NCI-H226 (cell line): ENCODE results near the gene TAF1C.
"Not testable (repeated sequence)": the region's sequence is repeated elsewhere in the genome, so short reads cannot be mapped to it uniquely, and the experiment has no call there.

ENCODE experiments used
- DNase-seq: peaks from one replicate; pipeline ENCODE4 v3.0.0-alpha.2; 2015

The TAF1C gene

GRCh38 chr16:84186685-84187437, at the start of gene TAF1C:
TSS of gene TAF1C (minus strand) at chr16:84187057. CDS start at chr16:84184988, 2,069 bp downstream.
- peak; percentile 79 for DNase-seq

GRCh38 chr16:84234321-84235241, 47.7 kb upstream of the TAF1C start:
- DNase-seq, result no peak

GRCh38 chr16:84233748-84234147, 46.9 kb upstream of the TAF1C start:
- no peak for DNase-seq

- DNase-seq, result no peak
Measured at GRCh38 chr16:84232969-84233368, 46.1 kb upstream of the TAF1C start.

GRCh38 chr16:84232060-84232459, 45.2 kb upstream of the TAF1C start:
- DNase-seq, result no peak

- no peak for DNase-seq
Measured at GRCh38 chr16:84229471-84229870, 42.6 kb upstream of the TAF1C start.

GRCh38 chr16:84228256-84228838, 41.5 kb upstream of the TAF1C start:
- DNase-seq, result peak; percentile 94

GRCh38 chr16:84227548-84227947, 40.7 kb upstream of the TAF1C start:
- DNase-seq, result no peak

GRCh38 chr16:84226026-84226425, 39.2 kb upstream of the TAF1C start:
- no peak for DNase-seq

- no peak for DNase-seq
Measured at GRCh38 chr16:84225571-84225970, 38.7 kb upstream of the TAF1C start.

GRCh38 chr16:84225126-84225525, 38.3 kb upstream of the TAF1C start:
- no peak for DNase-seq

- no peak for DNase-seq
Measured at GRCh38 chr16:84224554-84224953, 37.7 kb upstream of the TAF1C start.

- no peak for DNase-seq
Measured at GRCh38 chr16:84223456-84223855, 36.6 kb upstream of the TAF1C start.

GRCh38 chr16:84220851-84221250, 34.0 kb upstream of the TAF1C start:
- DNase-seq, result peak; percentile 59

GRCh38 chr16:84218956-84219355, 32.1 kb upstream of the TAF1C start:
- DNase-seq, result no peak

GRCh38 chr16:84218176-84218823, 31.4 kb upstream of the TAF1C start:
- no peak for DNase-seq

- not testable (repeated sequence) for DNase-seq
Measured at GRCh38 chr16:84216144-84216543, 29.3 kb upstream of the TAF1C start.

- no peak for DNase-seq
Measured at GRCh38 chr16:84215531-84215930, 28.7 kb upstream of the TAF1C start.

GRCh38 chr16:84214451-84215066, 27.7 kb upstream of the TAF1C start:
- DNase-seq, result no peak

GRCh38 chr16:84212631-84213030, 25.8 kb upstream of the TAF1C start:
- DNase-seq, result no peak

- no peak for DNase-seq
Measured at GRCh38 chr16:84212154-84212553, 25.3 kb upstream of the TAF1C start.

- no peak for DNase-seq
Measured at GRCh38 chr16:84209989-84210388, 23.1 kb upstream of the TAF1C start.

GRCh38 chr16:84207879-84208278, 21.0 kb upstream of the TAF1C start:
- DNase-seq, result no peak
